ENCODE measurements around the gene GLB1L2.

The GLB1L2 gene

DNA sequence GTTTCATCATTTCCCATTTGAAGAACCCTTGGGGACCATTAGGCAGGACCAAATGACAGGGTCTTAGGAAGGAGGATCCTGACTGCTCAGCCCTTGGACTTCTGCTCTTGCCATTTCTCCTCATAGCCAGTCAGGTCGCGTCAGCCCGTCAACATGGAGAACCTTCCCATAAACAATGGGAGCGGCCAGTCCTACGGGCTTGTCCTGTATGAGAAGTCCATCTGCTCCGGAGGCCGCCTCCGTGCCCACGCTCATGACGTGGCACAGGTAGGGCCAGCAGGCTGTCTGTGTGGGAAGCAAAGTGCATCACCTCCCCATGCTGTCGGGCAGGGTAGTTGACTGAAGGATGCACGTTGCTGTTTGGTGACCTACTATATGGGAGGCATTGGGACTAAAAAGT is 19.6 kb upstream of the GLB1L2 start:
- Histone ChIP-seq H3K79me2 (ENCODE audit: insufficient read depth, low read length) (no peaks in the 10 kb centered on the region), H3K9me3 (ENCODE audit: insufficient read depth, low read length) (no peaks in the 10 kb centered on the region), H3K36me3 (ENCODE audit: low read length) (no peaks in the 10 kb centered on the region), H2AFZ (ENCODE audit: low read depth, low read length, severe bottlenecking) (no peak overlapping the region), H3K4me2 (ENCODE audit: low read depth, low read length, poor library complexity, severe bottlenecking) (no peak overlapping the region), H4K20me1 (ENCODE audit: low read depth, low read length) (no peaks in the 10 kb centered on the region), H3K4me3 (ENCODE audit: insufficient read depth, low read length, poor library complexity, severe bottlenecking) (no peak overlapping the region), H3K27ac (ENCODE audit: low read depth, low read length) (no peak overlapping the region), H3K9me2 (replicated peaks; ENCODE audit: insufficient read depth, low read length) (no peaks in the 10 kb centered on the region), H3K9ac (ENCODE audit: low read length) (no peak overlapping the region), H3K27me3 (ENCODE audit: low read length) (no peaks in the 10 kb centered on the region), H3F3A (ENCODE audit: insufficient read depth) (no peaks in the 10 kb centered on the region)
- TF ChIP-seq, protein P1, sequence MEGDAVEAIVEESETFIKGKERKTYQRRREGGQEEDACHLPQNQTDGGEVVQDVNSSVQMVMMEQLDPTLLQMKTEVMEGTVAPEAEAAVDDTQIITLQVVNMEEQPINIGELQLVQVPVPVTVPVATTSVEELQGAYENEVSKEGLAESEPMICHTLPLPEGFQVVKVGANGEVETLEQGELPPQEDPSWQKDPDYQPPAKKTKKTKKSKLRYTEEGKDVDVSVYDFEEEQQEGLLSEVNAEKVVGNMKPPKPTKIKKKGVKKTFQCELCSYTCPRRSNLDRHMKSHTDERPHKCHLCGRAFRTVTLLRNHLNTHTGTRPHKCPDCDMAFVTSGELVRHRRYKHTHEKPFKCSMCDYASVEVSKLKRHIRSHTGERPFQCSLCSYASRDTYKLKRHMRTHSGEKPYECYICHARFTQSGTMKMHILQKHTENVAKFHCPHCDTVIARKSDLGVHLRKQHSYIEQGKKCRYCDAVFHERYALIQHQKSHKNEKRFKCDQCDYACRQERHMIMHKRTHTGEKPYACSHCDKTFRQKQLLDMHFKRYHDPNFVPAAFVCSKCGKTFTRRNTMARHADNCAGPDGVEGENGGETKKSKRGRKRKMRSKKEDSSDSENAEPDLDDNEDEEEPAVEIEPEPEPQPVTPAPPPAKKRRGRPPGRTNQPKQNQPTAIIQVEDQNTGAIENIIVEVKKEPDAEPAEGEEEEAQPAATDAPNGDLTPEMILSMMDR (IDR thresholded peaks at IDR 0.05; ENCODE audit: insufficient read depth, low read length, poor library complexity, severe bottlenecking), result no peak
- no peak for TF ChIP-seq EZH2phosphoT487 (conservative IDR thresholded peaks at IDR 0.05; ENCODE audit: low read length)

DNA sequence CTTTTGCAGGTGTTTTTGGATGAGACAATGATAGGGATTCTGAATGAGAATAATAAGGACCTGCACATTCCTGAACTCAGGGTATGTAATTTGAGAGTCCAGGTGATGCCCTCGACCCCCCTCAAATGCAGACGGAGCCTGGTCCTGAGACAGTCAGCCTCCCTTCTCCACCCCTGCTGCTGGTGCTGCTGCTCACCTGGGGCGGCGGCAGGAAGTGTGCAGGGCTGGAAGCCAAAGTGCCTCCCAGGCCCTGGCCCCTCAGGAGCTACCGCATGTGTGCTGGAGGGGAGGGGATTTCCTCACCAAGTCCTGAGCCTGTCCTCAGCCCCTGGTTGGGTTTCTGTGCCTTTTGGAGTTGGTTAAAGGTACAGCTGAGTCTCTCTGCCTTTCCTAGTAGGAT is 19.0 kb upstream of the GLB1L2 start:
- TF ChIP-seq EZH2phosphoT487 (conservative IDR thresholded peaks at IDR 0.05; ENCODE audit: low read length), result no peak
- Histone ChIP-seq H3K9ac (ENCODE audit: low read length) (no peak overlapping the region), H3K4me3 (ENCODE audit: insufficient read depth, low read length, poor library complexity, severe bottlenecking) (no peak overlapping the region), H2AFZ (ENCODE audit: low read depth, low read length, severe bottlenecking) (no peak overlapping the region), H4K20me1 (ENCODE audit: low read depth, low read length) (no peaks in the 10 kb centered on the region), H3K36me3 (ENCODE audit: low read length) (no peaks in the 10 kb centered on the region), H3K27me3 (ENCODE audit: low read length) (no peaks in the 10 kb centered on the region), H3K9me3 (ENCODE audit: insufficient read depth, low read length) (no peaks in the 10 kb centered on the region), H3K79me2 (ENCODE audit: insufficient read depth, low read length) (no peaks in the 10 kb centered on the region), H3K9me2 (replicated peaks; ENCODE audit: insufficient read depth, low read length) (no peaks in the 10 kb centered on the region), H3F3A (ENCODE audit: insufficient read depth) (no peaks in the 10 kb centered on the region), H3K27ac (ENCODE audit: low read depth, low read length) (no peak overlapping the region), H3K4me2 (ENCODE audit: low read depth, low read length, poor library complexity, severe bottlenecking) (no peak overlapping the region)

DNA sequence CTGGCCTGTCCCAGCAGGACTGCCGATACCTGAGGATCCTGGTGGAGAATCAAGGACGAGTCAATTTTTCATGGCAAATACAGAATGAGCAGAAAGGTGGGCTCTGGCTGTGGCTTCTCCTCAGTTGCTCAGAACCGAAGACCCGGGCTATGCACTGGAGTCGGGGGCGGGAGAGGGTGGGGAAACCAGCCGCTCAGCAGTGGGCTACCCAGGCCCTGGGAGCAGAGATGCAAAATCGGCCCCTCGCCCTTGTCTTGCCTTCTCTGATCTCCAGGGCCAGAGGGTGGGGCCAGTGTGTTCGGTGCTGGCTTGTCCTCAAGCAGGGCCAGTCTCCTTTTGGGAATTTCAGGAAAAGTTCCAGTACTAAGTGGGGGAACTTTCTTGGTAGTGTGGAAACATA is 18.4 kb upstream of the GLB1L2 start:
- no peaks in the 10 kb centered on the region for H3F3A ChIP-seq (ENCODE audit: insufficient read depth)
- H3K79me2 ChIP-seq (ENCODE audit: insufficient read depth, low read length), result no peaks in the 10 kb centered on the region
- H3K27ac ChIP-seq (ENCODE audit: low read depth, low read length), result no peak overlapping the region
- no peaks in the 10 kb centered on the region for H3K36me3 ChIP-seq (ENCODE audit: low read length)
- H3K9ac ChIP-seq (ENCODE audit: low read length), result no peak overlapping the region
- H4K20me1 ChIP-seq (ENCODE audit: low read depth, low read length), result no peaks in the 10 kb centered on the region
- H3K4me2 ChIP-seq (ENCODE audit: low read depth, low read length, poor library complexity, severe bottlenecking), result no peak overlapping the region
- H3K9me2 ChIP-seq (replicated peaks; ENCODE audit: insufficient read depth, low read length), result no peaks in the 10 kb centered on the region
- H3K9me3 ChIP-seq (ENCODE audit: insufficient read depth, low read length), result no peaks in the 10 kb centered on the region
- H3K4me3 ChIP-seq (ENCODE audit: insufficient read depth, low read length, poor library complexity, severe bottlenecking), result no peak overlapping the region
- no peaks in the 10 kb centered on the region for H3K27me3 ChIP-seq (ENCODE audit: low read length)
- no peak overlapping the region for H2AFZ ChIP-seq (ENCODE audit: low read depth, low read length, severe bottlenecking)
- TF ChIP-seq, protein P1 (IDR thresholded peaks at IDR 0.05; ENCODE audit: insufficient read depth, low read length, poor library complexity, severe bottlenecking), result no peak
- no peak for TF ChIP-seq EZH2phosphoT487 (conservative IDR thresholded peaks at IDR 0.05; ENCODE audit: low read length)

DNA sequence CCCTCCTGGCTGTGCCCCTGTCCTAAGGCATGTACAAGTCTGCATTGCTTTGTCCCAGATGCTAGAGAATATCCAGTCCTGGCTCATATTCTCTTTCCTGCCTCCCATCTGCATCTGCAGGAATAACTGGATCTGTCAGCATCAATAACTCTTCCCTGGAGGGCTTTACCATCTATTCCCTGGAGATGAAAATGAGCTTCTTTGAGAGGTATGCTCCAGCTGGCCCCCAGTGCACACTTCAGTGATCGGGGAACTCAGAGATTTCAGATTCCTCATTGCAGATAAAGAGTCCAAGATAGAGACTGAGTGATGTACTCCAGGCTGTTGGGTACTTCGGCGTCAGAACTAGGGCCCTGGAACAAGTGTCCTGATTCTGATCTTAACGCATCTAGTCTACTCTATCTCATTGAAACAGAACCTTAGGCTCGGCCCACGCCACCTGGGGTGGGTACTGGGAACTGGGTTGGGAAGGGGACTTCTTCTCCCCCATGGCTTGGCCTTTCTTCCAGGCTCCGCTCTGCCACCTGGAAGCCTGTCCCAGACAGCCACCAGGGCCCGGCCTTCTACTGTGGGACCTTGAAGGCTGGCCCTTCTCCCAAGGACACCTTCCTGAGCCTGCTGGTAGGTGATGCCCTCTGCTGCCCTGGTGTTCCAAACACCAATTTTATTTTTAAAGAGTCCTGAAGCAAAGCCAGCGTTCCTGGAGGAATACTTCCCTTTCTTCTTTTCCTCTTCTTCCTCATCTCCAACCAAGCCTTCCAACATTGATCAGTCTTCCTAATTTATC is 17.8 kb upstream of the GLB1L2 start:
- Histone ChIP-seq H3K4me2 (ENCODE audit: low read depth, low read length, poor library complexity, severe bottlenecking) (no peak overlapping the region), H3K79me2 (ENCODE audit: insufficient read depth, low read length) (no peaks in the 10 kb centered on the region), H3K9me3 (ENCODE audit: insufficient read depth, low read length) (no peaks in the 10 kb centered on the region), H2AFZ (ENCODE audit: low read depth, low read length, severe bottlenecking) (no peak overlapping the region), H3K27ac (ENCODE audit: low read depth, low read length) (no peak overlapping the region), H4K20me1 (ENCODE audit: low read depth, low read length) (no peaks in the 10 kb centered on the region), H3F3A (ENCODE audit: insufficient read depth) (no peaks in the 10 kb centered on the region), H3K36me3 (ENCODE audit: low read length) (no peaks in the 10 kb centered on the region), H3K9me2 (replicated peaks; ENCODE audit: insufficient read depth, low read length) (no peaks in the 10 kb centered on the region), H3K27me3 (ENCODE audit: low read length) (no peaks in the 10 kb centered on the region), H3K9ac (ENCODE audit: low read length) (no peak overlapping the region), H3K4me3 (ENCODE audit: insufficient read depth, low read length, poor library complexity, severe bottlenecking) (no peak overlapping the region)
- TF ChIP-seq, protein P1 (IDR thresholded peaks at IDR 0.05; ENCODE audit: insufficient read depth, low read length, poor library complexity, severe bottlenecking), result no peak
- TF ChIP-seq EZH2phosphoT487 (conservative IDR thresholded peaks at IDR 0.05; ENCODE audit: low read length), result no peak
